A549 (cell line): ENCODE measurements around the gene NDFIP1. TPM values are rescaled to one million over a fixed set of nuclear protein-coding genes. Genes with fewer than 3 reads are reported as not detected.

Experiments used
- ATAC-seq, 2 experiments: fragments of 200-7000 bp in 1 of 2; fragments of >200 bp in 1 of 2; cut with Nextera tagmentation in 1 of 2; cut with Tn5 transposase in 1 of 2; 3 replicates each; pipeline versions ENCODE4 v1.8.0 to v1.9.1; 2018 to 2020; ENCODE audit warnings: mild to moderate bottlenecking in 1 of 2, moderate library complexity in 1 of 2
- CTCF ChIA-PET: fragments of 300-600 bp; sonication (Branson Sonifier 250); formaldehyde crosslinking; extraction: SDS; loops from one replicate; lab custom pipeline; 2021; ENCODE audit warnings: antibody characterized with exemption, inconsistent platforms; lab: Yijun Ruan, JAX
- POLR2A ChIA-PET: fragments of 350-600 bp; formaldehyde crosslinking; extraction: SDS; loops from one replicate; lab custom pipeline; 2021; ENCODE audit warnings: antibody characterized with exemption, inconsistent platforms; lab: Yijun Ruan, JAX
- DNase-seq, 2 experiments: peaks; one replicate each; pipeline versions ENCODE4 v3.0.0 to v3.0.0-alpha.2; 2011 to 2016; ENCODE audit warnings: low read depth in 1 of 2, low spot score in 1 of 2
- FAIRE-seq: peaks from 2 replicates; lab custom pipeline; 2011; peaks lifted over from hg19 to GRCh38; lab: Jason Lieb, UNC
- H3K27ac ChIP-seq, 2 experiments: fragments of >200 bp; sonication (Bioruptor Twin); formaldehyde crosslinking; 3 replicates each; pipeline ENCODE4 v1.5.1; 2016 to 2017
- H3K4me1 ChIP-seq: fragments of >200 bp; sonication (Bioruptor Twin); formaldehyde crosslinking; 3 replicates; pipeline ENCODE4 v1.6.1; 2016
- H3K4me2 ChIP-seq: fragments of >200 bp; sonication (Bioruptor Twin); formaldehyde crosslinking; 3 replicates; pipeline ENCODE4 v1.6.1; 2016
- H3K4me3 ChIP-seq: fragments of >200 bp; sonication (Bioruptor Twin); formaldehyde crosslinking; 3 replicates; pipeline ENCODE4 v1.5.1; 2016
- H3K9me3 ChIP-seq: fragments of >200 bp; sonication (Bioruptor Twin); formaldehyde crosslinking; 3 replicates; pipeline ENCODE4 v1.6.1; 2016
- CBX8 ChIP-seq: fragments of 200-600 bp; sonication (generic); IDR thresholded peaks from 2 replicates; pipeline ENCODE4 v1.6.1; 2016
- FOSB ChIP-seq: fragments of 250-450 bp; sonication (Bioruptor Pico); IDR thresholded peaks from 2 replicates; pipeline ENCODE4 v1.5.0; 2020; ENCODE audit warnings: mild to moderate bottlenecking, moderate library complexity
- FOSL2 ChIP-seq, 2 experiments: fragments of 450-650 bp in 1 of 2; fragments of >200 bp in 1 of 2; sonication (Bioruptor Twin) in 1 of 2; formaldehyde crosslinking; IDR thresholded peaks; 2 replicates each; pipeline versions ENCODE4 v1.5.0 to v1.6.1; 2016 to 2020; ENCODE audit warnings: mild to moderate bottlenecking in 1 of 2, moderate library complexity in 1 of 2
- FOXS1 ChIP-seq: fragments of 250-450 bp; sonication (Bioruptor Pico); IDR thresholded peaks from 2 replicates; pipeline ENCODE4 v1.5.0; 2020; ENCODE audit warnings: mild to moderate bottlenecking, moderate library complexity
- GATA3 ChIP-seq: IDR thresholded peaks from 2 replicates; pipeline ENCODE4 v1.6.1; 2012; ENCODE audit warnings: borderline replicate concordance
- HOXB13 ChIP-seq: fragments of 250-450 bp; sonication (Bioruptor Pico); IDR thresholded peaks from 2 replicates; pipeline ENCODE4 v1.5.0; 2020; ENCODE audit warnings: low read depth, mild to moderate bottlenecking, moderate library complexity
- HOXB5 ChIP-seq: fragments of 250-450 bp; sonication (Bioruptor Pico); IDR thresholded peaks from 2 replicates; pipeline ENCODE4 v1.5.0; 2020; ENCODE audit warnings: mild to moderate bottlenecking, moderate library complexity
- MAFK ChIP-seq: fragments of 450-650 bp; IDR thresholded peaks from 2 replicates; pipeline ENCODE4 v1.6.1; 2014; ENCODE audit not compliant: partially characterized antibody
- NR3C1 ChIP-seq: fragments of >200 bp; sonication (Bioruptor Twin); formaldehyde crosslinking; IDR thresholded peaks from 3 replicates; pipeline ENCODE4 v1.6.1; 2017
- PHF8 ChIP-seq: fragments of 200-600 bp; sonication (generic); IDR thresholded peaks from 2 replicates; pipeline ENCODE4 v1.6.1; 2016; ENCODE audit warnings: low read depth, mild to moderate bottlenecking, antibody characterized with exemption, moderate library complexity, borderline replicate concordance
- POLR2AphosphoS2 ChIP-seq: conservative IDR thresholded peaks from 2 replicates; pipeline ENCODE4 v1.6.1; 2012; ENCODE audit warnings: low read length, improper control_type of control experiment, inconsistent platforms
- RARB ChIP-seq: fragments of 250-450 bp; sonication (Bioruptor Pico); IDR thresholded peaks from 2 replicates; pipeline ENCODE4 v1.8.0; 2021; ENCODE audit warnings: mild to moderate bottlenecking, moderate library complexity
- RCOR1 ChIP-seq: fragments of 150-350 bp; IDR thresholded peaks from 2 replicates; pipeline ENCODE4 v1.6.1; 2014; ENCODE audit warnings: antibody characterized with exemption, low read length, low read depth
- SREBF2 ChIP-seq: fragments of 450-650 bp; IDR thresholded peaks from 2 replicates; pipeline ENCODE4 v1.6.1; 2014; ENCODE audit warnings: mild to moderate bottlenecking, moderate library complexity
- TP53 ChIP-seq: fragments of 250-450 bp; sonication (Bioruptor Pico); IDR thresholded peaks from 2 replicates; pipeline ENCODE4 v1.5.0; 2021; ENCODE audit warnings: mild to moderate bottlenecking, moderate library complexity
- ZC3H11A ChIP-seq: fragments of 450-650 bp; IDR thresholded peaks from 2 replicates; pipeline ENCODE4 v1.6.1; 2014; ENCODE audit warnings: antibody characterized with exemption, mild to moderate bottlenecking
- ZFP36 ChIP-seq: fragments of 450-650 bp; IDR thresholded peaks from 2 replicates; pipeline ENCODE4 v1.6.1; 2014; ENCODE audit warnings: borderline replicate concordance; ENCODE audit not compliant: partially characterized antibody
- ZNF302 ChIP-seq: fragments of 250-450 bp; sonication (Bioruptor Pico); IDR thresholded peaks from 2 replicates; pipeline ENCODE4 v1.9.0; 2021; ENCODE audit warnings: inconsistent platforms, mild to moderate bottlenecking, moderate library complexity
- whole genome bisulfite sequencing: methylation state at CpG from one replicate; pipeline ENCODE4 v1.1.6; 2017; ENCODE audit errors: missing lambda C conversion rate; 5-methylcytosine and 5-hydroxymethylcytosine counted together
- polyA plus RNA-seq, 4 experiments: library from polyadenylated mRNA; depleted of rRNA in 3 of 4; stranded (reverse); fragments of >200 nt; fragmentation: RNase III in 1 of 4; extraction: RNeasy Plus Mini Kit Qiagen cat#74134 plus additional on column Dnase treatment in 1 of 4; gene quantifications; 2 replicates in 3 of 4; 3 replicates in 1 of 4; pipeline ENCODE4 v1.2.3, GENCODE V29; 2011 to 2017
- TF ChIP-seq, protein P1 (sequence below): fragments of 250-450 bp; sonication (Bioruptor Pico); IDR thresholded peaks from 2 replicates; pipeline ENCODE4 v1.5.0; 2020; ENCODE audit warnings: low read depth, mild to moderate bottlenecking, moderate library complexity
- TF ChIP-seq, protein P2 (sequence below): fragments of >200 bp; sonication (Bioruptor Twin); formaldehyde crosslinking; IDR thresholded peaks from 3 replicates; pipeline ENCODE4 v1.5.1; 2016

Gene NDFIP1
- polyA plus RNA-seq, 2 of the 4 experiments (the other 2 are of a cell fraction), result 42.4 to 58.0 TPM

DNA sequence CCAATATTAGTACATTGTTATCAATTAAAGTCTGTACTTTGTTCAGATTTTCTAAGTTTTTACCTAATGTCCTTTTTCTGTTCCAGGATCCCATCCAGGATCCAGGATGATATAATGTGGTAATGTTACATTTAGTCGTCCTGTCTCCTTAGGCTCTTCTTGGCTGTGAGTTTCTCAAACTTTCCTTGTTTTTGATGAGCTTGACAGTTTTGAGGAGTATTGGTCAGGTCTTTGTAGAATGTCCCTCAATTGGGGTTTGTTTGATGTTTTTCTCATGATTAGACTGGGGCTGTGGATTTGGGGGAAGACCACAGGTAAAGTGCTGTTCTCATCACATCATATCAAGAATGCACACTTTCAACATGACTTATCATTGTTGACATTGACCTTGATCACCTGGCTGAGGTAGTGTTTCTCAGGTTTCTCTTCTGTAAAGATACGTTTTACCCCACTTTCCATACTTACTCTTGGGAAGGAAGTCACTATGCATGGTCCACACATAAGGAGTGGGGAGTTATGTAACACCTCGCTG is 9.6 kb downstream of the NDFIP1 start:
- 83% methylated on average over 3 of the region's 3 CpGs for WGBS
- DNase-seq, result no peak
- ChIA-PET POLR2A (no interaction called here), CTCF (interaction anchor here (0.9 kb wide), 1 partner anchor 103 kb away, joined by 4 read pairs; no protein-coding TSS in a partner anchor)
- peak; percentile 73 for TF ChIP-seq MAFK
- no peak for TF ChIP-seq HOXB5 (CRISPR knock-in tag)
- H3K4me1 ChIP-seq, result 0 out of 3 replicates have a peak, but pooled peaks cover 11% of the 10 kb centered on the region
- no peak for ATAC-seq
- no peak overlapping the region for H3K4me2 ChIP-seq
- H3K4me3 ChIP-seq, result no peak overlapping the region
- no peak for FAIRE-seq
- no peaks in the 10 kb centered on the region for H3K9me3 ChIP-seq
- H3K27ac ChIP-seq, result no peak overlapping the region

- no peak overlapping the region for H3K4me2 ChIP-seq
- POLR2A ChIA-PET, result no interaction called here
- no peak for FAIRE-seq
- no peak overlapping the region for H3K27ac ChIP-seq
- DNase-seq, result no peak
- H3K4me3 ChIP-seq, result no peak overlapping the region
- H3K4me1 ChIP-seq, result peaks cover 11% of the 10 kb centered on the region; the same call in 1 of the 3 replicates
- no peaks in the 10 kb centered on the region for H3K9me3 ChIP-seq
- TF ChIP-seq CBX8 (no peak), RARB (CRISPR knock-in tag) (no peak), TP53 (CRISPR knock-in tag) (no peak), FOSL2 (IDR thresholded peaks at IDR 0.05) (no peak), FOSL2 (CRISPR knock-in tag; IDR thresholded peaks at IDR 0.05) (no peak), FOSB (CRISPR knock-in tag) (no peak), POLR2AphosphoS2 (no peak), NR3C1 (no peak), HOXB13 (CRISPR knock-in tag) (no peak), PHF8 (no peak), SREBF2 (no peak), GATA3 (no peak), FOXS1 (CRISPR knock-in tag) (no peak), ZFP36 (no peak)
- no peak for ATAC-seq
- CTCF ChIA-PET, result interaction anchor here (0.6 to 1.5 kb wide), 4 partner anchors 11 to 426 kb away, joined by 3 to 6 read pairs (median 5); no protein-coding TSS in a partner anchor
These were observed 10.6 kb downstream of the NDFIP1 start for GRCh38 chr5:142119051-142119625.

DNA sequence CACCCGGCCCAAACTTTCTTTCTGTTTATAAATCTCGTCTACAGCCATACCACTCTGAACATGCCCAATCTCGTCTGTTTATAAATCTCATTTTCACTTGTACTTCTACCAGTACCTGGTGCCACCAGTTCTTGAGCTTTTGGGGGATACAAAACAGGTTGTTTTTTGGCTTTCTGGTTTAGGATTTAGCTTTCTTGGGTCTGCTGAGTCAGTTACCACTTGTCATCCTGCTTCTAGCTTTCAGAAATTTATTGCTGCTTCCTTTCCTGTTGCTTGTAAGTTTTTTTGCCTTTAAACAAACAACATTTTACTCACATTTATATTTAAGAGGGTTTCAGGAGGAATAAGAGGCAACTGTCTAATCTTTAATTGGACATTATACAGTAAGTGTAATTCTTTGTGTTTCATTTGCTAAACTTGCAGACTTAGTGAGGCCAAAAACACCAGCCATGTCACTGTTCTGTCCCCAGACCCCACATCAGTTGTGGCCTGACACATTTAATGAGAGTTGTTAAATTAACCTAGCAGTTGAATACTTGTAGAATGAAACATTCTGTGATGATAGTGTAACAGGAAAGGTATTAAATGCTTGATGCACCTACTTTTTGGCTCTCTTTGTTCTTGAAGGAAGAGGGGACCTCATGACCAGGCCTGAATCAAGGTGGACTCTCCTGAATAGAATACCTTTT is 11.8 kb downstream of the NDFIP1 start:
- CTCF ChIA-PET, result interaction anchor here (1.2 to 1.5 kb wide), 2 partner anchors 10 to 428 kb away, joined by 3 to 6 read pairs; no protein-coding TSS in a partner anchor
- H3K4me1 ChIP-seq, result peaks cover 7% of the 10 kb centered on the region; the same call in 1 of the 3 replicates
- WGBS, result 62% methylated on average over 3 of the region's 3 CpGs
- ATAC-seq, result no peak; a peak in 1 of 6 replicates
- H3K9me3 ChIP-seq, result no peaks in the 10 kb centered on the region
- POLR2A ChIA-PET, result interaction anchor here (0.7 kb wide), 1 partner anchor 108 kb away, joined by 3 read pairs; the partner anchor contains the start of gene GNPDA1
- H3K4me3 ChIP-seq, result no peak overlapping the region
- no peak for DNase-seq
- no peak for TF ChIP-seq TP53 (CRISPR knock-in tag)
- TF ChIP-seq, protein P1, sequence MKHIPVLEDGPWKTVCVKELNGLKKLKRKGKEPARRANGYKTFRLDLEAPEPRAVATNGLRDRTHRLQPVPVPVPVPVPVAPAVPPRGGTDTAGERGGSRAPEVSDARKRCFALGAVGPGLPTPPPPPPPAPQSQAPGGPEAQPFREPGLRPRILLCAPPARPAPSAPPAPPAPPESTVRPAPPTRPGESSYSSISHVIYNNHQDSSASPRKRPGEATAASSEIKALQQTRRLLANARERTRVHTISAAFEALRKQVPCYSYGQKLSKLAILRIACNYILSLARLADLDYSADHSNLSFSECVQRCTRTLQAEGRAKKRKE (CRISPR knock-in tag), result no peak
- TF ChIP-seq ZNF302 (CRISPR knock-in tag), result no peak
- TF ChIP-seq ZC3H11A, result no peak
- TF ChIP-seq RCOR1, result no peak
- TF ChIP-seq, protein P2, sequence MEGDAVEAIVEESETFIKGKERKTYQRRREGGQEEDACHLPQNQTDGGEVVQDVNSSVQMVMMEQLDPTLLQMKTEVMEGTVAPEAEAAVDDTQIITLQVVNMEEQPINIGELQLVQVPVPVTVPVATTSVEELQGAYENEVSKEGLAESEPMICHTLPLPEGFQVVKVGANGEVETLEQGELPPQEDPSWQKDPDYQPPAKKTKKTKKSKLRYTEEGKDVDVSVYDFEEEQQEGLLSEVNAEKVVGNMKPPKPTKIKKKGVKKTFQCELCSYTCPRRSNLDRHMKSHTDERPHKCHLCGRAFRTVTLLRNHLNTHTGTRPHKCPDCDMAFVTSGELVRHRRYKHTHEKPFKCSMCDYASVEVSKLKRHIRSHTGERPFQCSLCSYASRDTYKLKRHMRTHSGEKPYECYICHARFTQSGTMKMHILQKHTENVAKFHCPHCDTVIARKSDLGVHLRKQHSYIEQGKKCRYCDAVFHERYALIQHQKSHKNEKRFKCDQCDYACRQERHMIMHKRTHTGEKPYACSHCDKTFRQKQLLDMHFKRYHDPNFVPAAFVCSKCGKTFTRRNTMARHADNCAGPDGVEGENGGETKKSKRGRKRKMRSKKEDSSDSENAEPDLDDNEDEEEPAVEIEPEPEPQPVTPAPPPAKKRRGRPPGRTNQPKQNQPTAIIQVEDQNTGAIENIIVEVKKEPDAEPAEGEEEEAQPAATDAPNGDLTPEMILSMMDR, result no peak
- TF ChIP-seq CBX8, result no peak
- TF ChIP-seq HOXB13 (CRISPR knock-in tag), result no peak
- TF ChIP-seq, all 56 proteins: peak for 0
- no peak overlapping the region for H3K27ac ChIP-seq
- FAIRE-seq, result no peak
- H3K4me2 ChIP-seq, result no peak overlapping the region
